Esophagus muscularis mucosa (tissue), 4 donors: Measurements from ENCODE around the gene S100A6. TPM values are rescaled to one million over a fixed set of nuclear protein-coding genes. Genes with fewer than 3 reads are reported as not detected.

Experiments used
- DNase-seq: peaks from one replicate; pipeline ENCODE4 v3.0.0-alpha.2; 2017; ENCODE audit errors: extremely low spot score
- H3K27ac ChIP-seq, 4 donors: fragments of 200-600 bp; sonication (generic); replicated peaks in 1 of 4; 1 replicate in 3 of 4; 2 replicates in 1 of 4; pipeline ENCODE4 v1.5.1; 2016 to 2019; ENCODE audit warnings: mild to moderate bottlenecking in 1 of 4
- H3K27me3 ChIP-seq, 4 donors: fragments of 200-600 bp; sonication (generic); one replicate each; pipeline versions ENCODE4 v1.5.1 to v1.6.0; 2016 to 2019
- H3K36me3 ChIP-seq, 4 donors: fragments of 200-600 bp; sonication (generic); one replicate each; pipeline ENCODE4 v1.5.1; 2016 to 2019
- H3K4me1 ChIP-seq, 4 donors: fragments of 200-600 bp; sonication (generic); one replicate each; pipeline ENCODE4 v1.5.1; 2016 to 2019
- H3K4me3 ChIP-seq, 4 donors: fragments of 200-600 bp; sonication (generic); 1 replicate in 2 of 4; 2 replicates in 2 of 4; pipeline ENCODE4 v1.5.1; 2016 to 2019; ENCODE audit warnings: mild to moderate bottlenecking in 4 of 4, moderate library complexity in 1 of 4
- H3K9me3 ChIP-seq, 4 donors: fragments of 200-600 bp; sonication (generic); 1 replicate in 3 of 4; 2 replicates in 1 of 4; pipeline ENCODE4 v1.5.1; 2016 to 2019
- EP300 ChIP-seq: sonication (generic); formaldehyde crosslinking; IDR thresholded peaks from one replicate; pipeline ENCODE4 v1.6.1; 2017; ENCODE audit warnings: antibody characterized with exemption
- POLR2A ChIP-seq: fragments of 450-650 bp; IDR thresholded peaks from one replicate; pipeline ENCODE4 v1.6.1; 2017; ENCODE audit warnings: antibody characterized with exemption, moderate library complexity, mild to moderate bottlenecking, low read depth
- POLR2AphosphoS5 ChIP-seq, 2 donors: sonication (generic); formaldehyde crosslinking; IDR thresholded peaks; one replicate each; pipeline ENCODE4 v1.6.1; 2017; ENCODE audit warnings: antibody characterized with exemption in 2 of 2
- WGBS: methylation state at CpG from one replicate; pipeline ENCODE4 v1.1.5; 2018; 5-methylcytosine and 5-hydroxymethylcytosine counted together
- intact Hi-C: fragments of 100-400 bp; cut with DNase I; formaldehyde crosslinking; loops from one replicate; pipeline ENCODE4 v1.15.1; 2023
- total RNA-seq, 4 donors: library from RNA; depleted of rRNA; stranded (reverse); fragments of >200 nt; gene quantifications; one replicate each; pipeline versions ENCODE4 v1.1.0 to v1.2.1, GENCODE V29; 2016
- TF ChIP-seq, protein P1 (sequence below), 3 experiments: fragments of 200-600 bp in 2 of 3; fragments of 450-650 bp in 1 of 3; sonication (generic) in 2 of 3; IDR thresholded peaks; one replicate each; pipeline ENCODE4 v1.5.1; 2017 to 2019; ENCODE audit warnings: antibody characterized with exemption in 3 of 3, mild to moderate bottlenecking in 2 of 3, moderate library complexity in 1 of 3

Gene S100A6
- total RNA-seq, 4 donors from 2014 or later = 432 to 759 (median 607) TPM

GRCh38 chr1:153539395-153540093 lies 3.8 kb upstream of the S100A6 start:
- Histone ChIP-seq H3K4me3 (no peak overlapping the region), H3K36me3 (peaks cover 0 to 11% (median under 1%) of the 10 kb centered on the region in 4 donors), H3K4me1 (peaks cover 22 to 54% (median 51%) of the 10 kb centered on the region in 4 donors), H3K9me3 (no peaks in the 10 kb centered on the region), H3K27ac (no peak overlapping the region), H3K27me3 (no peaks in the 10 kb centered on the region)
- TF ChIP-seq POLR2AphosphoS5 (IDR thresholded peaks at IDR 0.05) (no peak), EP300 (no peak), POLR2A (no peak)
- TF ChIP-seq, protein P1, sequence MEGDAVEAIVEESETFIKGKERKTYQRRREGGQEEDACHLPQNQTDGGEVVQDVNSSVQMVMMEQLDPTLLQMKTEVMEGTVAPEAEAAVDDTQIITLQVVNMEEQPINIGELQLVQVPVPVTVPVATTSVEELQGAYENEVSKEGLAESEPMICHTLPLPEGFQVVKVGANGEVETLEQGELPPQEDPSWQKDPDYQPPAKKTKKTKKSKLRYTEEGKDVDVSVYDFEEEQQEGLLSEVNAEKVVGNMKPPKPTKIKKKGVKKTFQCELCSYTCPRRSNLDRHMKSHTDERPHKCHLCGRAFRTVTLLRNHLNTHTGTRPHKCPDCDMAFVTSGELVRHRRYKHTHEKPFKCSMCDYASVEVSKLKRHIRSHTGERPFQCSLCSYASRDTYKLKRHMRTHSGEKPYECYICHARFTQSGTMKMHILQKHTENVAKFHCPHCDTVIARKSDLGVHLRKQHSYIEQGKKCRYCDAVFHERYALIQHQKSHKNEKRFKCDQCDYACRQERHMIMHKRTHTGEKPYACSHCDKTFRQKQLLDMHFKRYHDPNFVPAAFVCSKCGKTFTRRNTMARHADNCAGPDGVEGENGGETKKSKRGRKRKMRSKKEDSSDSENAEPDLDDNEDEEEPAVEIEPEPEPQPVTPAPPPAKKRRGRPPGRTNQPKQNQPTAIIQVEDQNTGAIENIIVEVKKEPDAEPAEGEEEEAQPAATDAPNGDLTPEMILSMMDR (IDR thresholded peaks at IDR 0.05) = no peak
- WGBS = 87% methylated on average over 4 of the region's 4 CpGs
- intact Hi-C loops = no loop called here
- DNase-seq = no peak

GRCh38 chr1:153538315-153538821 lies 2.6 kb upstream of the S100A6 start:
- Histone ChIP-seq H3K27ac (peak overlapping the region in 1 of 4 donors; percentile 5), H3K4me1 (peaks cover 22 to 54% (median 51%) of the 10 kb centered on the region in 4 donors), H3K27me3 (no peaks in the 10 kb centered on the region), H3K36me3 (peaks cover 0 to 8% (median 4%) of the 10 kb centered on the region in 4 donors), H3K4me3 (no peak overlapping the region), H3K9me3 (no peaks in the 10 kb centered on the region)
- intact Hi-C loops = no loop called here
- 82% methylated on average over 6 of the region's 6 CpGs for WGBS
- no peak for DNase-seq
- TF ChIP-seq POLR2A (no peak), EP300 (no peak), POLR2AphosphoS5 (IDR thresholded peaks at IDR 0.05) (no peak)
- TF ChIP-seq, protein P1 (IDR thresholded peaks at IDR 0.05) = no peak

DNA sequence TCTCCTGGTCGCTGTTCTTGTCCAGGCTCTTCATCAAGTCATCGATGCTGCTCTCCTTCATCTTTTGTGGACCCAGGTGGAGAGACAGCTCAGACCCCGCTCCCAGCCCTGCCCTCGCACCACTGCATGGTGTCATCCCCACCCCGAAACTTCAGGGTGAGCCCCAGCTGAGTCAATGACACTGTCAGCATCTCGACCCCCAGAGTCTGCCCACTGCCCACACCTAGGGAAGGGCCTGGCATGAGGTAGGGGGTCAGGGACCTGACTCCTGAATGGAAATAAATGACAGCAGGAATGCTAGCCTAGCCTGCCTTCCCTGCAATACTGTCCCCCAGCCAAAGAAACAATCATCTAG lies 1.6 kb upstream of the S100A6 start:
- no peak for DNase-seq
- Histone ChIP-seq H3K27ac (peak overlapping the region in 3 of 4 donors; percentile 96 to 99 (median 96)), H3K4me3 (no peak overlapping the region), H3K27me3 (no peaks in the 10 kb centered on the region), H3K4me1 (peaks cover 32 to 54% (median 52%) of the 10 kb centered on the region in 4 donors), H3K9me3 (no peaks in the 10 kb centered on the region), H3K36me3 (peaks cover 0 to 7% (median 3%) of the 10 kb centered on the region in 4 donors)
- TF ChIP-seq POLR2AphosphoS5 (IDR thresholded peaks at IDR 0.05) = no peak
- no peak for TF ChIP-seq EP300
- TF ChIP-seq, protein P1 (IDR thresholded peaks at IDR 0.05) = no peak
- WGBS = 94% methylated on average over 6 of the region's 6 CpGs
- intact Hi-C loops = no loop called here

DNA sequence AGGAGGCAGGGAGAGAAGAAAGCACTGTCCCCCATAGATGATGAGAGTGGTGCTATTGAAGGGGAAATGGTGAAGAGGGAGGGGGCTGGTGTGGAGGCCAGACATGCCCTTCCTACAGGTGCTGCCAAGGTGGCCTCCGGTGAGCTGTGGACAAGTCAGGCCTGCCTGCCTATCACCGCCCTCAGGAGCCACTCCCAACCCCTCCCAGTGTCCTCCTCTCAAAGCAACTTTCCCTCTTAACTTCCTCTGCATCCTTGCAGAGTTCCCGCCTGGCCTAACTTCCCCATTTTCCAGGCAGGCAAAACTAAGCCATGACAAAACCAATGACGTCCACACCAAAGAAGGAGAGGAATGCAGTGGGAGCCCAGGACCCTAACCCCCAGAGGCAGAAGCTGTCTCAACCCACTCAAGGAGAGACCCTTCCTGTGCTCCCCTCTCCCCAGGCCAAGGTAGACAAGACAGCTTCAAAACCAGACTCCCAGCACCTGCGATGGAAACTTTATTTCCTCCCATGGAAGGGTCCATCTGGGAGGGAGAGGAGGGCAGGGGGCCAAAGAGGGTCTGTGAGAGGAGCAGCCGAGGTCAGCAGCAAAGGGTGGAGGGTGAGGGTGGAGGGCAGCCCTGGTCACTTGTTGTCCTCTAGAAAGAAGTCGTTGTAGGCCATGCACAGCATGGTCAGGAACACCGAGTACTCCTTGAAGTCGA lies 1.0 kb upstream of the S100A6 start:
- no peak for DNase-seq
- 80% methylated on average over 9 of the region's 9 CpGs for WGBS
- intact Hi-C loops = no loop called here

More for the DNA sequence above, 1.0 kb upstream of the S100A6 start:
- Histone ChIP-seq H3K36me3 (peaks cover 0 to 7% (median 3%) of the 10 kb centered on the region in 4 donors), H3K9me3 (no peaks in the 10 kb centered on the region), H3K4me1 (peaks cover 34 to 54% (median 52%) of the 10 kb centered on the region in 4 donors), H3K4me3 (peak overlapping the region; percentile 70 to 91 (median 85)), H3K27me3 (no peaks in the 10 kb centered on the region), H3K27ac (peak overlapping the region; percentile 96 to 99 (median 97))
- TF ChIP-seq, protein P1 (IDR thresholded peaks at IDR 0.05) = no peak
- TF ChIP-seq POLR2AphosphoS5 (IDR thresholded peaks at IDR 0.05) (no peak), POLR2A (no peak), EP300 (no peak)
